Stimulated activated CD8-positive, alpha-beta memory T cell treated with anti-CD3 and anti-CD28 coated beads, Interleukin-12 subunit alpha, Interleukin-12 subunit beta, amount 100 ng/mL, for 1 hour (primary cell): ENCODE data around the gene GTPBP3.

Experiments
- DNase-seq: peaks from one replicate; pipeline ENCODE4 v3.0.0-alpha.2; 2020; ENCODE audit warnings: low read depth

Gene GTPBP3

DNA sequence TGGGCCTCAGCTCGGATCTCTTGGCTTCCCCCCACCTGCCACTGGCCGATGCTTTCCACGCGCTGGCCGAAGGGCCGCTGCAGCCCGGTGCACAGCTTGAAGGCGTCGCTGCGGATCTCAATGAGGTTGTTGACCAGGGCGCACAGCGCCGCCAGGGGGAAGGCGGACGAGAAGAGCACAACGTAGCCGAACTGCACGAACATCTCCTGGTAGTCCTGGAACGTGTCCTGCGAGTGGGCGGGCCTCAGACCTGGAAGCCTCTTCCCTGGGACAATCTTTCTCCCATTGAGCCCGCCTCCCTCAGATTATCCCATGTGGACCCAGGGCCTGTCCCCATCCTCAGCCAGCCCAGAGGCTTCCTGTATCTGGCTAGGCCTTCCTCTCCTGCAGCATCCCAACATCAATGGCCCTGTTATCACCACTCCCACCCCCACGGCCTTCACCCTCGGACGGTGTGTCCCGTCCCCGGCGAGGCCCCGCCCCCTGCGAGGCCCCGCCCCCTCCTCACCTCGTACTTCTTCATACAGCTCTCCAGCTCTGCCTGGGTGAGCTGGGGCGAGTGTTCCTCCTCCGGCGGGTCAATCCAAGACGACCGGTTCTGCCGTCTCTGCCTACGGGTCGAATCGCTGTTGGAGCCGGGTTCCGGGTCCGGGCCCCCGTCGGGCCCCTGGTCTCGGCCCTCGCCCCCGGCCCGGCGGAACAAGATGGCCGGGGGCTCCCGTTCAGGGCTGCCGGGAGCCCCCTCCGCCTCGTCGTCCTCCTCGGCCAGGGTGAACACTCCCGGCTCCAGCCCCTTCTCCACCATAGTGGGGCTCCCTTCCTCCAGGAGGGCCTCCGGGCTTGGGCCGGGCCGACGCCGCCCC, 9.5 kb upstream of the GTPBP3 start:
- DNase-seq, result no peak

DNA sequence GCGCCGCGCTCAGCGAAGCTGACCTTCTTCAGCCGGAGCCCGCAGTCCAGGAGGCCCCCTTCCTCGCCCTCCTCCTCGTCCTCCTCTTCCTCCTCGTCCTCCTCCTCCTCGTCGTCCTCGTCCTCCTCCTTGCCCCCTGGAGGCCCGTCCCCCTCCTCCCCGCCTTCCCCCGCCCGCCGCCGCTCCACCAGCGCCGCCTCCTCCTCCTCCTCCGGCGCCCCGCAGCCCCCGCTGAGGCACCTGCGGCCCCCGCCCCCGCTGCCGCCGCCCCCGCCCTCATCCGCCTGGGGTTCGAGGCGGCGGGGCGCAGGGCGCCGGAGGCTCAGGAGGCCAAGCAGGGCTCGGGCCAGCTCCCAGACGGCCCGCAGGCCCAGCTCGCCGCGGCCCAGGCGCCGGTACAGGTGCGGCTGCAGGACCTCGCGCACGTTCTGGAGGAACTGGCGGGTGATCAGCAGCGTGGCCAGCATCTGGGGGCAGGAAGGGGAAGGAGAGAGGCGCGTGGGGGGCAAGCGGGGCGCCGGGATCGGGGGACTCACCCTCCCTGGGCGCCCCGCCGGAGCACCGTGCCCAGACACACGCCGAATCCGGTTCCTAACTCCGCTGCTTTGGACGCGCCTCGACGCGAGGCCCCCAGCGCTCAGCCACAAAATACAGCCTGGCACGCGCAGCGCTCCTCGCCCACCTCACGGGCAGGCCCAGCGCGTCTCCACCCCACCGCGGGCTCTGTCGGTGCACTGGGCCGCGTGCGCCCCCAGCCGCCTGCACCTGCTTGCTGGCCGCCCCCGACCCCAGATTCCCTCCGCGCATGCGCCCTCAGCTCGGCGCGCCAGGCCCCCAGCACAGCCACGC, 8.6 kb upstream of the GTPBP3 start:
- no peak for DNase-seq

DNA sequence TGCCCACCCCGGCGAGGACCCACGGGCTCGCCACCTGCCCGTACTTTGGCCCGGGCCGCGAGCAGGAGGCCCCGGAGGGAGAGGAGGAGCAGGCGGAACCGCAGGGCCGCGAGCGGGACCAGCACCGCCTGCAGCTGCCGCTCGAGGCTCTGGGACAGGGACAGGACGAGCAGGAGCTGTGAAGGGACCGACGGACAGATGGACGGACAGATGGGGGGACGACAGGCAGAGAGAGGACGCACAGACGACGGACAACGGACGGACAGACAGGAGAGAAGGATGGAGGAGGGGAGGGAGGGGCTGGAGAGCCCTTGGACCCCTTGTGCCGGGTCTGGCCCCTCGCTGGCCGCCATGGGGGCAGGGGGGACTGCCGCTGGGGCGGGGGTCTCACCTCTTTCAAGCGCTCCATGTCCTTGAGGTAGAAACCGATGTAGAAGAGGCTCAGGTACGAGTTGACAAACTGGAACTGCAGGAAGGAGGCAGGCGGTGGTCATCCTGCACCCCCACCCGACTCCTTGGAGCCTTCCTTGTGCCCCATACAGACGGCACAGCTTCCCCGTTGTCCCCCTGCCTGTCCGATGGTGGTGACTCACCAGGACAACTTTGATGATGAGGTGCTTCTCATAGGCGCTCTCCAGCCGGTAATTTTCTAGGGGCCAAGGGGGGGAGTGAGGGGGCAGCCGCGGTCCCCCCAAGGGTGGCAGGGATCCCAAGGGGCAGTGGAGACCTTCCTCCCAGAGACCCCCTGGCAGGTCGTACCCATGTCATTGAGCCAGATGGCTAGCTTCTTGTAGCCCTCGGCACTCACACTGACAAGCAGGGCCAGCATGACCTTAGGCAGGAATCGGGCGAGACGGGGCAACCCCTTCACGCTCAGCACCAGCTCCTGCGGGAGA, 7.7 kb upstream of the GTPBP3 start:
- DNase-seq, result no peak

DNA sequence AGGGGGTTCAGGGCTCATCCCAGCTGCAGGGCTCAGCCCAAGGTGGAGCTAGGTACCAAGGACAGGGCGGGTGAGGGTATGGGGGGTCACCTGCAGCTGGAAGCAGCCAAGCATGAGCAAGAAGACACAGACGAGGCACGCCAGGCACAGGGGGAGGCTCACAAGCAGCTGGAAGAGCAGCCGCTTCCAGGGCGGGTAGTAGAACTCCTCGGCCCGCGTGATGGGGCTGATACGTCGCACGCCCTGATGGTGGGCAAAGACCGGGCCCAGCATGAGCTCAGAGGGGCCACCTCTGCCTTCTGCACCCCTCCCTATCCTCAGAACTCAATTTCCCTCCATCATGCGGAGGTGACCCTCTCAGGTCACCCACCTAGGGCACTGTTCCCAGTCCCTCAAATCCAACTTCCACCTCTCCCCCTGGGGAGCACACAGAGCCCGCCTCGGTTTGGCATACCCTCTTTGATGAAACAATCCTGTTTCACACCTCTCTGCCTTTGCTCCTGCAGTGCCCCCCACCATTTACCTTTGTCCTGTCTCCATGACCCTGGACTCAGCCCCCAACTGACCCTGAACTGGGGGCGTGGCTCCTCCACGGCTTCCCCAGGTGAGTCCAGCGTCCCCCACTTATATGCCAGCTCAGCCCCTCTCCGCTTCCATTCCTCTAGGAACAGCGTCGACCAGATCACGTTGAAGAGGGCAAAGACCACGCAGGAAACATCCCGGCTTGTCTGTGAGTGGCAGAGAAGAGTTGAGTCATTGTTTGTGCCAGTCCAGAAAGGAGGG, 6.9 kb upstream of the GTPBP3 start:
- DNase-seq, result no peak

DNA sequence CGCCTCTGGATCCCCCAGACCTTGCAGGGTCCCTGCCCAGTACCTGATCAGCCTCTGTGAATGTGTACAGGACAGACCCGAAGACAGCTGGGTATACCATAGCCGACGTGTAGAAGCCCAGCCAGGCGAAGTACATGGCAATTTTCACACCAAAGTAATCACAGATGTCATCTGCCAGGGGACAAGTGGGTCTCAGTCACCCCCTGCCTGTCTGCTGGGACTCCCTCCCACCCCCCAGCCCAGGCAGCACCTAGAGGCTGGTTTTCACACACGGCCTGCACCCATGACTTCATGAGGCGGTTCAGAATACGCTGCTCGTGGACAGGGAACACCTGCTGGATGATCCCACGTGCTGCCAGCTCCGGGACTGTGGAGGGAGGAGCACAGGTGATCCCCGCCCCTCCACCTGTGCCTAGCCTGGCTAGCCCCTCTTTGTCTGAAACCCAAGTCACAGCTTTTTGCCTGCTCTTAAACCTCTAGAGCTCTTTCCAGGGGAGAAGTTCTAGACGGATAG, 6.3 kb upstream of the GTPBP3 start:
- DNase-seq, result no peak

DNA sequence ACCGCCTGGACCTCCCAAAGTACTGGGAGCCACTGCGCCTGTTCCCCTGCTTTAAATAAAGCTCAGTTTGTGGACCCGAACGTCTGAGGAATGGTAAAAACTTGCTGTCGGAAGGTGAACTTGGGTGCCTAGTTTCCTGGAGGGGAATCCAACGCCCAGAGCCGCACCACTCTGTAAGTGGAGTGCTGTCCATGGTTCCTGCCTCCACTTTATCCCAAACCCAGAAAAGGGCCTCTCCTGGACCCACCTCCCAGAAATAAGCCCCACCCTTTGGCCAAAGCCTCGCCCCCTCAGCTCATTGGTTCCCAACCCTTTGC, 5.0 kb upstream of the GTPBP3 start:
- DNase-seq, result no peak

DNA sequence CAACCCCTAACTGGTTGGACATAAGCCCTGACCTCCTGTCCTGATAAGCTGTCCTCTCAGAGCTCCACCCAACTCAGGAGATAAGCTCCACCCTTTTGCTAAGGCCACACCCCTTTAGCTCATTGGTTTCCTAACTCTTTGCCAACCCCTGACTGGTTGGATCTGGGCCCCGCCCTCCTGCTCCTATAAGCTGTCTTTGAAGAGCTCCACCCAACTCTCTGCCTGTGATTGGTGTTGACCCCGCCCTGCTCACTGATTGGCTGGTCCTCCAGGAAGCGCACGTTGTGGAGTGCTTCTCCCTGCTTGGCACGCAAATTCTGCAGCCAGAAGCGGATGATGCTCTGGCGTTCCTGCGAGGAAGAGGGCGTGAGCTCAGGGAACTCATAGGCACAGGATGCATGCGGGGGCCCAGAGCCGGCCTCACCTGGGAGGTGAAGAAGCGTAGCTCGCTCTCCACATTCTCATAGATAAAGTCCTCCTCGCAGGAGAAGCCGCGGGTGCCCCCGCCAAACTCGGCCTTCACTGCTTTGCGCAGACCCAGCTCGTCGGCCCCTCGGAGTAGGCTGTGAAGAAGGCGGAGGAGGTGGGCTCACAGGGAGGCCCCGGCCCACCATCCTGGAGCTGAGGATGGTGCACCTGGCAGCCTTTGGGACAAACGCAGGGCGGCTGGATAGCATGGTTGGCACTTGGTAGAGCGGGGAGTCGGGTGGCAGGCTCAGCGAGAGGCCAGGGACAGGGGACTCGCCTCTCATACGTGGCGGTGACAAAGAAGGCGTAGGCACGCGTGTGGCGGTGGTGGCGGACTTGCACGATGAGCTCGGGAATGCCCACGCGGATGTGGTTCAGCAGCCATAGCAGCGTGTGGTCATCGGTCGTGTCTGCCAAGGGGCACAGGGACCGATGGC, 4.4 kb upstream of the GTPBP3 start:
- no peak for DNase-seq

DNA sequence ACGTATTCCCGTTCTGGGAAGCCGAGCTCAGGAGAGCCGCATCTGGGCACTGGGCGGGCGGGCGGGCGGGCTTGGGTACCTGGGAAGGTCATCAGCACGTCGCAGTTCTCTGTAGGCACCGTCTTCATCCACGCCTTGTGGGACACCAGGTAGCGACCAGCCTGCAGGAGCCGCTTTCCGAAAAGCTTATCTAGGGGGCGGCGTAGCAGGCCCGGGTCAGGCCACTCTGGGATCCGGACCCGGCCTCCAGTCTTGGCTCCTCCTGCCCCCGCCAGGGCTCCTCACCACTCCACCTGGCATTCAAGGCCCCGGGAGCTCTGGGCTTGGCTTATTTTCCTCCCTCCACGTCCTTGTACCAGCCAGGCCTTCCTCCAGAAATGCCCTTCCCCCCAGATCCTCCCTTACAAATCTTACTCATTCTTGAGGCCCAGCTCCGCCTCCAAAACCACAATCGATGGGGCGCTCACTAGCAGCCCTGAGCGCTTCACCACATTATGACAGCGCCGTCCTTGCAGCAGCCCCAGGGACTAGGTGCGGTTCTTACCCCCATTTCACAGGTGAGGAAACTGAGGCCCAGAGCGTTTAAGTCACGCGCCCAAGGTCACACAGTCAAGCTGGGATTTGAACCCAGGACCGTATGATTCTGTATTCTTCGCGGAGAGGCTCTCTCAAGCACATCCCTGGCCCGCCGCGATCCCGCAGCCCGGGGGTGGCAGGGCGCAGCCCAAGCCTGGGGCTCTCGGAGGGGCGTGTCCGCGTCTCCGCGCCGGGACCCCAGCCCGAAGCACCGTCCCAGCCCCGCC, 3.5 kb upstream of the GTPBP3 start:
- DNase-seq, result peak; percentile 49

DNA sequence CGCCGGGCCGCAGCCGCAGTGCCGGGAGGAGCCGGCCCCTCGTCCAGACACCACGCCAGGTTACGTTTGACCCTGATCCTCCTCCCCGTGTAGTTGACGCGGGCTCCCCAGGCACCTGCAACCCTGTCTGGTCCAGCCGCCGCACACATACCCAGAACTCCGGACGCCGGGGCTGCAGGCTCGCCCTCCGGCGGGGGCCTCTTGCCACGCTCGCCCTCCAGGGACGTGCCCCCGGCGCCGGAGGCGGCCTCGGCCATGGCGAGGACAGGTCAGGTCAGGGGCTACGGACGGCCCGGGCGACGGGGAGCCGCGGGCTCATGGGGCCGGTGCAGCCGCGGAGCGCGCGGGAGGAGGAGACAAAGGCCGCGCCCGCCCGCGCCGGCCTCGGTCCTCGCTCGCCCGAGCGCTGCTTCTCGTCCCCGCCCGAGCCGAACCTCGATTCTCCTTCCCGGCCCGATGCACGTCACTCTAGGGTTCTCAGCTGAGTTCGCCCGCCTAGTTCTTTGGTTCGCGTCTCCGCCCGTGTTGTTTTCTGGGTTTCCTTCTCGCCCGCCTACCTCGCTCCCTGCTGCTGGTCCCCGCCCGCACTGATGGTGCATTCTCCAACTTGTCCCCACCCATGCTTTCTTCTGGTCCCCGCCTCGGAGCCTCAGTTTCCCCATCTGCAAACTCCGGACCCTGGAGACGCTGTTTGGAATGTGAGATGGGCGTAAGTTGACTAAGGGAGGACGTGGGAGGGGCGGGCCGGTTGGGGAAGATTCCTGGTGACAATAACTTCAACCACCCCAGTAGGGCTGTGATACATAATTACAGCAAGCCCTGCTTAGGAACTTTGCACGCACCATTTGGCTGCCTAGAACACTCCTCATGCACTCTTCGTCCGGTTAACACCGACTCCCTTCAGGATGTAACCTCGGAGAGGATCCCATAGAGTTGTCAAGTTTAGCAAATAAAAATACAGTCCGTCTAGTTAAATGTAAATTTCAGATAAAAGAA, 2.6 kb upstream of the GTPBP3 start, which contains the start of gene ANO8:
Gene ANO8 (minus strand): TSS at position 442 of the 996 bp plus-strand sequence. CDS start 185 bp downstream, at position 257.
- DNase-seq, result peak; percentile 91

DNA sequence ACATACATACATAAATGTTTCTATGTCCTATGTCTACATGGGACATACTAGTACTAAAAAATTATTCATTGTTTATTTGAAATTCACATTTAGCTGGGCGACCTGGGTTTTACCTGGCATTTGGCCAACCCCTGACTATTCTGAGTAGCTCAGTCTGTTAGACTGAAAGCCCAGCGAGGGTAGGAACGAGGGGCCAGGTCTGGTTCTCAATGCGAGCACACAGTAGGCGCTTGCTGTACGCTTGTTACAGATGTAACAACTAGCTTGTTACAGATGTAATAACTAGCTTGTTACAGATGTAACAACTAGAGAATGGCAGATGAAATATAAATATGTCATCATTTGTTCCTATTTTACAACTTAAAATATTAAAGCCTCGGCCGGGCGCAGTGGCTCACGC, 1.8 kb upstream of the GTPBP3 start:
- DNase-seq, result no peak

DNA sequence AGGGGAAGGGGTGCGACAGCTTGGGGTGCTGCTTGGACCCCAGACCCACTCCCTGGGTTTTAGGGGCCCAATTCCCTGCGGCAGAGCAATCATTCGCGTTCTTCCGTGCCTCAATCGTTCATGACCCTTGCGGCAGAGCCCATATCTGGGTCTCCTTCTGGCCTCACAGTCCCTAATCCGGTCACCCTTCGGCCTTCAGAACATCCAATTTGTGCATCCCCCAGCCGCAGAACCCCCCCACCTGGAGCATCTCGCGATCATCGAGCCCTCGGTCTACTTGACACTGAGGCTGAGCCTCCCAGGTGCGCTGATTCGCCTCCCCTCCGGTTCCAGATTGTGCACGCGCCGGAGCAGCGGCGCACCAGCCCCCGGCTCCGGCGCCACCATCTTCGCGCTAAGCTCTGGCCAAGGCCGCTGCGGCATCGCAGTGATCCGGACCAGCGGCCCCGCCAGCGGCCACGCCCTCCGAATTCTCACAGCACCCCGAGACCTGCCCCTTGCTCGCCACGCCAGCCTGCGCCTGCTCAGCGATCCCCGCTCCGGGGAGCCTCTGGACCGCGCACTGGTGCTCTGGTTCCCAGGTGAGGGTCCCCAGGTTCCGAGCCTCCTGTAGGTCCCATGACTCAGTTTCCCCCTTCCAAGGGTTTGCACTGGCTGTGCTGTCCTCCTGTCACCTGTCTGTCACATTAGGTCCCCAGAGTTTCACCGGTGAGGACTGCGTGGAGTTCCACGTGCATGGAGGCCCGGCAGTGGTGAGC, 501 bp downstream of the GTPBP3 start:
- DNase-seq, result no peak

DNA sequence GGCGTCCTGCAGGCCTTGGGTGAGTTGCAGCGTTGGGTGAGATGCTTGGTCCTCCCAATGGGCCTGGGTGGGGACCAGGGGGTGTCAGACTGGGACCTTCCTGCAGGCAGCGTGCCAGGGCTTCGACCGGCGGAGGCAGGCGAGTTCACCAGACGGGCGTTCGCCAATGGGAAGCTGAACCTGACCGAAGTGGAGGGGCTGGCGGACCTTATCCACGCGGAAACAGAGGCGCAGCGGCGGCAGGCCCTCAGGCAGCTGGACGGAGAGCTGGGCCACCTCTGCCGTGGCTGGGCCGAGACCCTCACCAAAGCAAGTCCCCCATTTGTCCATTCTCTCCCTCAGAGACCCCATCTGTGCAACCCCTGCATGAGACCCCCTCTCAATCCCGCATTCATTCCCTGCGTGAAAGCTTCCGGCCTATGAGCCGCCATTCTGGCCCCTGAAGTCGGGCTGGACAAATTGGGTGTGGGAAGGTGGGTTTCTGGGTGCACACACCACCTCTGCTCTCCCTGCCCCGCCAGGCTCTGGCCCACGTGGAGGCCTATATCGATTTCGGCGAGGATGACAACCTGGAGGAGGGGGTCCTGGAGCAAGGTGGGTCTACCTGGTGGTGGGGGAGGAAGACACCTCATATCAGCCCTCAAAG, 1.2 kb downstream of the GTPBP3 start:
- no peak for DNase-seq

DNA sequence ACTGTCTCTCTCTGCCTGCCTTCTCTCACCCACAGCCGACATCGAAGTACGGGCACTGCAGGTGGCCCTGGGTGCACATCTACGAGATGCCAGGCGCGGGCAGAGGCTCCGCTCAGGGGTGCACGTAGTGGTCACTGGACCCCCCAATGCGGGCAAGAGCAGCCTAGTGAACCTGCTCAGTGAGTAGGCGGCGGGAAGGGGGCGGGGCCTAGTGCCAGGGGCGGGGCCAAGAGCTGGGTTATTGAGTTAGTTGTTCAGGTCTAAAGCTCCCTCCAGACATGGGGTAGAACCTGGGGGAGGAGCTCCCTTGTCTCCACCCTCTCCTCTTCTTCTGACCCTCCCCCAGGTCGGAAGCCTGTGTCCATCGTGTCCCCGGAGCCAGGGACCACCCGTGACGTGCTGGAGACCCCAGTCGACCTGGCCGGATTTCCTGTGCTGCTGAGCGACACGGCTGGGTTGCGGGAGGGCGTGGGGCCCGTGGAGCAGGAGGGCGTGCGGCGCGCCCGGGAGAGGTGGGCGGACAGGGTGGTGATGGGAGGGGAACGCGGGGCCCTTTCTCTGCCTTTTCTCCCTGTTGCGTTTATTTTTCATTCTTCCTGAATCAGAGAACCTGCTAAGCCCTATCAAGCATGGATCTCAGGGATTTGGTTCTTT, 1.9 kb downstream of the GTPBP3 start:
- DNase-seq, result no peak

DNA sequence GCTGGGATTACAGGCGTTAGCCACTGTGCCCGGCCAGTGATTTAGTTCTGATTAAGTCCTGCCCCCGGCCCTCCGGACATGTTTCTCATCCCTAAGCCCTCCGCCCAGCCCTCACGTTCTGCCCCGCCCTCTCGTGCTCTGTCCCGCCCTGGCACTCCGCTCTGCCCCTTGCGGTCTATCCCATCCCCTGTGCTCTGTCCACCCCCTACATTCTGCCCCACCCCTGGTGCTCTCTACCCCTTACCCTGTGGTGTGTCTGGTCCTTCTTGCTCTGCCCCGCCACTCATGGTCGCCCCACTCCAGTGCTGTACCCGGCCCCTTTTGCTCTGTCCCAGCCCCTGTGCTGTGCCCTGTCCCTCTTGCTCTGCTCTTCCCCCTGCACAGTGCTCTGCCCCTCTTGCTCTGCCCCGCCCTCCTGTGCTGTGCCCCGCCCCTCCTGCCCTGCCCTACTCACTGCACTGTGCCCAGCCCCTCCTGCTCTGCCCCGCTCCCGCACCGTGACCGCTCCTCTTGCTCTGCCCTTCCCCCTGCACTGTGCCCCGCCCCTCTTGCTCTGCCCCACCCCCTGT, 3.0 kb downstream of the GTPBP3 start:
- no peak for DNase-seq

DNA sequence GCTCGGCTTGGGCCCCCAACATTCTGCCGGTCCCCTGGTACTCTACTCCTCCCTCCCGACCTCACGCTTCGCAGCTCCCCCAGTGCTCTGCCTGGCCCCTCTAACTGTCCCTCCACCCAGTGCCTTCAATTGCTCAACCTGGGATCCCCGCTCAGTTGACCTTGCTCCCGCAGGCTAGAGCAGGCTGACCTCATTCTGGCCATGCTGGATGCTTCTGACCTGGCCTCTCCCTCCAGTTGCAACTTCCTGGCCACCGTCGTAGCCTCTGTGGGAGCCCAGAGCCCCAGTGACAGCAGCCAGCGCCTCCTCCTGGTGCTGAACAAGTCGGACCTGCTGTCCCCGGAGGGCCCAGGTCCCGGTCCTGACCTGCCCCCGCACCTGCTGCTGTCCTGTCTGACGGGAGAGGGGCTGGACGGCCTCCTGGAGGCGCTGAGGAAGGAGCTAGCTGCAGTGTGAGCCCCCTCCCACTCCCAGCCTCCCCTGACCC, 3.6 kb downstream of the GTPBP3 start:
- DNase-seq, result no peak

DNA sequence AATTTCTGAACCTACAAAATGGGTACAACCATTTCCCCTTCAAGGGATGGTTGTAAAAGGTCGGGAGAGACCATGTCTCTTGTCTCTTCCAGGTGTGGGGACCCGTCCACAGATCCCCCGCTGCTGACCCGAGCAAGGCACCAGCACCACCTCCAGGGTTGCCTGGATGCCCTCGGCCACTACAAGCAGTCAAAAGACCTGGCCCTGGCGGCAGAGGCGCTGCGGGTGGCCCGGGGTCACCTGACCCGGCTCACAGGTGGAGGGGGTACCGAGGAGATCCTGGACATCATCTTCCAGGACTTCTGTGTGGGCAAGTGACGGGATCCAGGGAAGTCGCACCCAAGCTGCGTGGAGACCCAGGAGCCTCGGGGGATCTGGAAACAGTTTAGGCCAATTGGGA, 4.0 kb downstream of the GTPBP3 start:
- DNase-seq, result no peak
